H1 (cell line): ENCODE data around the gene CHRD. TPM values are rescaled to one million over a fixed set of nuclear protein-coding genes. Genes with fewer than 3 reads are reported as not detected.

Experiments used
- CREB1 ChIP-seq: IDR thresholded peaks from 2 replicates; pipeline ENCODE4 v1.6.1; 2012; ENCODE audit warnings: inconsistent platforms
- polyA plus RNA-seq, 7 experiments: library from polyadenylated mRNA; depleted of rRNA in 3 of 7; stranded (reverse) in 5 of 7; unstranded in 2 of 7; fragments of >200 nt in 5 of 7; fragments of 200-250 nt in 2 of 7; gene quantifications; 1 replicate in 5 of 7; 2 replicates in 1 of 7; 4 replicates in 1 of 7; pipeline versions ENCODE4 v1.2.1 to v1.2.3, GENCODE V29; 2011 to 2013; ENCODE audit warnings: missing spikeins in 2 of 7, mixed read lengths in 2 of 7
- total RNA-seq: library from RNA; stranded (reverse); fragmentation: NEBNext Ultra II Directional; extraction: Animal tissue kit (Norgen Biotek cat#: 25700); gene quantifications from 2 replicates; pipeline ENCODE4 v1.2.1, GENCODE V29; 2021
- TF ChIP-seq, protein P1 (sequence below): IDR thresholded peaks from 2 replicates; pipeline ENCODE4 v1.6.1; 2012; ENCODE audit warnings: low read length, inconsistent platforms

CHRD gene
- total and polyA plus RNA-seq, 2 of the 8 experiments (the other 6 are each of a cell fraction or from before 2014, with no cell fraction given) = 0.62 to 0.86 TPM

GRCh38 chr3:184357248-184358123, 22.4 kb upstream of the CHRD start (continued):
- TF ChIP-seq, protein P1, sequence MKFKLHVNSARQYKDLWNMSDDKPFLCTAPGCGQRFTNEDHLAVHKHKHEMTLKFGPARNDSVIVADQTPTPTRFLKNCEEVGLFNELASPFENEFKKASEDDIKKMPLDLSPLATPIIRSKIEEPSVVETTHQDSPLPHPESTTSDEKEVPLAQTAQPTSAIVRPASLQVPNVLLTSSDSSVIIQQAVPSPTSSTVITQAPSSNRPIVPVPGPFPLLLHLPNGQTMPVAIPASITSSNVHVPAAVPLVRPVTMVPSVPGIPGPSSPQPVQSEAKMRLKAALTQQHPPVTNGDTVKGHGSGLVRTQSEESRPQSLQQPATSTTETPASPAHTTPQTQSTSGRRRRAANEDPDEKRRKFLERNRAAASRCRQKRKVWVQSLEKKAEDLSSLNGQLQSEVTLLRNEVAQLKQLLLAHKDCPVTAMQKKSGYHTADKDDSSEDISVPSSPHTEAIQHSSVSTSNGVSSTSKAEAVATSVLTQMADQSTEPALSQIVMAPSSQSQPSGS = no peak
- TF ChIP-seq CREB1 = no peak
- TF ChIP-seq, all 59 proteins: peak for 0
